Endodermal cell (in vitro differentiated cells): ENCODE results near the gene AKAP13. TPM values are rescaled to one million over a fixed set of nuclear protein-coding genes. Genes with fewer than 3 reads are reported as not detected.

Experiments used
- DNase-seq: peaks from one replicate; pipeline ENCODE4 v3.0.0-alpha.2; 2017
- H3K27ac ChIP-seq: 2 replicates; pipeline ENCODE4 v1.5.1; 2013; ENCODE audit warnings: mild to moderate bottlenecking, low read depth, low read length, moderate library complexity
- H3K27me3 ChIP-seq: 2 replicates; pipeline ENCODE4 v1.6.1; 2013; ENCODE audit warnings: mild to moderate bottlenecking, low read length, moderate library complexity; ENCODE audit not compliant: insufficient read depth, control insufficient read depth, poor library complexity, severe bottlenecking
- H3K36me3 ChIP-seq: 2 replicates; pipeline ENCODE4 v1.7.0; 2013; ENCODE audit warnings: mild to moderate bottlenecking, low read length, moderate library complexity; ENCODE audit not compliant: control insufficient read depth, insufficient read depth
- H3K4me1 ChIP-seq: one replicate; pipeline ENCODE4 v1.7.0; 2013; ENCODE audit warnings: low read length; ENCODE audit not compliant: control insufficient read depth, insufficient read depth
- H3K4me3 ChIP-seq: 2 replicates; pipeline ENCODE4 v1.5.1; 2013; ENCODE audit warnings: mild to moderate bottlenecking, low read length, moderate library complexity
- H3K9ac ChIP-seq: 2 replicates; pipeline ENCODE4 v1.6.1; 2013; ENCODE audit warnings: mild to moderate bottlenecking, low read length, moderate library complexity; ENCODE audit not compliant: poor library complexity, severe bottlenecking; ENCODE audit errors: extremely low read depth
- H3K9me3 ChIP-seq: 2 replicates; pipeline ENCODE4 v1.6.1; 2013; ENCODE audit warnings: mild to moderate bottlenecking, low read length, moderate library complexity; ENCODE audit not compliant: control insufficient read depth
- H3K27ac Mint-ChIP-seq: 2 replicates; pipeline ENCODE4 v1.8.0; 2020; ENCODE audit warnings: mixed read lengths
- H3K27me3 Mint-ChIP-seq: 2 replicates; pipeline ENCODE4 v1.8.0; 2021; ENCODE audit warnings: mild to moderate bottlenecking, mixed read lengths; ENCODE audit not compliant: insufficient read depth
- H3K36me3 Mint-ChIP-seq: 2 replicates; pipeline ENCODE4 v1.8.0; 2020; ENCODE audit warnings: low read depth, mixed read lengths
- H3K4me1 Mint-ChIP-seq: 2 replicates; pipeline ENCODE4 v1.8.0; 2020; ENCODE audit warnings: mixed read lengths
- H3K4me3 Mint-ChIP-seq: 2 replicates; pipeline ENCODE4 v1.8.0; 2020; ENCODE audit warnings: mild to moderate bottlenecking, moderate library complexity, mixed read lengths
- H3K9me3 Mint-ChIP-seq: 2 replicates; pipeline ENCODE4 v1.8.0; 2020; ENCODE audit warnings: mild to moderate bottlenecking, mixed read lengths
- CTCF ChIP-seq: fragments of 200-600 bp; sonication (generic); conservative IDR thresholded peaks from 2 replicates; pipeline ENCODE4 v1.5.0; 2021; ENCODE audit warnings: antibody characterized with exemption, mild to moderate bottlenecking
- WGBS, 2 experiments: methylation state at CpG; one replicate each; pipeline versions ENCODE4 v1.1.5 to v1.1.7; 2013; ENCODE audit warnings: missing lambda C conversion rate in 2 of 2, mixed read lengths in 1 of 2; ENCODE audit not compliant: insufficient coverage in 1 of 2, insufficient read length in 1 of 2; 5-methylcytosine and 5-hydroxymethylcytosine counted together
- total RNA-seq, 2 donors: library from RNA; stranded (reverse); fragmentation: NEBNext Ultra II Directional in 1 of 2; extraction: Animal tissue kit (Norgen Biotek cat#: 25700) in 1 of 2; gene quantifications; 2 replicates in 1 of 2; 3 replicates in 1 of 2; pipeline ENCODE4 v1.2.1, GENCODE V29; 2021

Gene AKAP13
- total RNA-seq, 2 donors from 2014 or later: 115 to 131 TPM

GRCh38 chr15:85727068-85727467 is 346.7 kb downstream of the AKAP13 start:
- Histone ChIP-seq H3K27ac (no peak overlapping the region), H3K4me3 (no peak overlapping the region), H3K36me3 (peaks cover 92% of the 10 kb centered on the region), H3K9ac (no peak overlapping the region), H3K4me1 (no peaks in the 10 kb centered on the region), H3K27me3 (no peaks in the 10 kb centered on the region), H3K9me3 (peaks cover 11% of the 10 kb centered on the region)
- Mint-ChIP-seq H3K4me1 (peaks cover 3% of the 10 kb centered on the region), H3K27me3 (no peaks in the 10 kb centered on the region), H3K4me3 (no peak overlapping the region), H3K27ac (peak overlapping the region; percentile 28), H3K36me3 (peaks cover 72% of the 10 kb centered on the region), H3K9me3 (peaks cover 9% of the 10 kb centered on the region)
- TF ChIP-seq CTCF: no peak
- DNase-seq: no peak
- WGBS, 2 experiments: 89 to 96% methylated on average over 1 to 2 of the region's 2 CpGs

GRCh38 chr15:85730001-85730820 is 349.8 kb downstream of the AKAP13 start:
- Histone ChIP-seq H3K36me3 (peaks cover 92% of the 10 kb centered on the region), H3K4me3 (no peak overlapping the region), H3K4me1 (no peaks in the 10 kb centered on the region), H3K27me3 (no peaks in the 10 kb centered on the region), H3K9me3 (peaks cover 33% of the 10 kb centered on the region), H3K27ac (no peak overlapping the region), H3K9ac (no peak overlapping the region)
- 36 to 39% methylated on average over 1 to 4 of the region's 5 CpGs for WGBS, 2 experiments
- H3K27me3 Mint-ChIP-seq: no peaks in the 10 kb centered on the region
- peaks cover 3% of the 10 kb centered on the region for H3K4me1 Mint-ChIP-seq
- H3K27ac Mint-ChIP-seq: no peak overlapping the region
- DNase-seq: peak; percentile 75
- H3K9me3 Mint-ChIP-seq: peaks cover 28% of the 10 kb centered on the region
- peak; percentile 86 for TF ChIP-seq CTCF
- peaks cover 77% of the 10 kb centered on the region for H3K36me3 Mint-ChIP-seq
- no peak overlapping the region for H3K4me3 Mint-ChIP-seq

GRCh38 chr15:85733416-85733815 is 353.0 kb downstream of the AKAP13 start:
- H3K27ac ChIP-seq: no peak overlapping the region
- Mint-ChIP-seq H3K36me3 (peaks cover 85% of the 10 kb centered on the region), H3K27me3 (no peaks in the 10 kb centered on the region), H3K4me3 (no peak overlapping the region), H3K27ac (no peak overlapping the region), H3K4me1 (peaks cover 2% of the 10 kb centered on the region), H3K9me3 (peaks cover 28% of the 10 kb centered on the region)
- TF ChIP-seq CTCF: no peak
- peaks cover 91% of the 10 kb centered on the region for H3K36me3 ChIP-seq
- H3K9ac ChIP-seq: no peak overlapping the region
- peaks cover 33% of the 10 kb centered on the region for H3K9me3 ChIP-seq
- peak overlapping the region; percentile 69 for H3K4me3 ChIP-seq
- no peak for DNase-seq
- H3K27me3 ChIP-seq: no peaks in the 10 kb centered on the region
- H3K4me1 ChIP-seq: no peaks in the 10 kb centered on the region
